SU-DHL-6 (cell line): Measurements from ENCODE around the gene MOGAT3.

Experiments used
- H2AFZ ChIP-seq: fragments of 200-600 bp; sonication (generic); 2 replicates; pipeline ENCODE4 v1.6.1; 2014; ENCODE audit warnings: low read depth, mild to moderate bottlenecking, moderate library complexity, mixed read lengths, antibody characterized with exemption, low read length; ENCODE audit not compliant: severe bottlenecking
- H3F3A ChIP-seq: fragments of 200-600 bp; shearing (Covaris generic); 2 replicates; pipeline ENCODE4 v1.6.0; 2016; ENCODE audit warnings: antibody characterized with exemption, mild to moderate bottlenecking; ENCODE audit not compliant: insufficient read depth
- H3K27ac ChIP-seq: fragments of 200-600 bp; sonication (generic); 2 replicates; pipeline ENCODE4 v1.5.1; 2016; ENCODE audit warnings: low read depth, mild to moderate bottlenecking, low read length, moderate library complexity, mixed read lengths
- H3K27me3 ChIP-seq: fragments of 200-600 bp; sonication (generic), shearing (Covaris generic); 2 replicates; pipeline ENCODE4 v1.6.0; 2014; ENCODE audit warnings: mild to moderate bottlenecking, low read length
- H3K36me3 ChIP-seq: fragments of 200-600 bp; sonication (generic); 2 replicates; pipeline ENCODE4 v1.6.1; 2014; ENCODE audit warnings: mild to moderate bottlenecking, low read length, mixed read lengths
- H3K4me2 ChIP-seq: fragments of 300-600, 200-600 bp; shearing (Covaris generic), sonication (generic); 2 replicates; pipeline ENCODE4 v1.6.0; 2014; ENCODE audit warnings: low read length, low read depth, mild to moderate bottlenecking; ENCODE audit not compliant: poor library complexity, severe bottlenecking
- H3K4me3 ChIP-seq: fragments of 200-600 bp; sonication (generic); 2 replicates; pipeline ENCODE4 v1.5.1; 2014; ENCODE audit warnings: antibody characterized with exemption, low read length, mild to moderate bottlenecking, mixed read lengths; ENCODE audit not compliant: insufficient read depth, poor library complexity, severe bottlenecking
- H3K79me2 ChIP-seq: fragments of 200-600 bp; sonication (generic); 2 replicates; pipeline ENCODE4 v1.6.1; 2014; ENCODE audit warnings: mild to moderate bottlenecking, low read length, moderate library complexity; ENCODE audit not compliant: insufficient read depth
- H3K9ac ChIP-seq: fragments of 200-600 bp; sonication (generic); 2 replicates; pipeline ENCODE4 v1.7.0; 2014; ENCODE audit warnings: mild to moderate bottlenecking, low read length
- H3K9me2 ChIP-seq: fragments of 200-600 bp; sonication (generic); replicated peaks from 2 replicates; pipeline ENCODE4 v1.6.1; 2014; ENCODE audit warnings: low read length; ENCODE audit not compliant: insufficient read depth
- H3K9me3 ChIP-seq: fragments of 200-600 bp; sonication (generic); 2 replicates; pipeline ENCODE4 v1.6.1; 2014; ENCODE audit warnings: low read length, mixed read lengths; ENCODE audit not compliant: insufficient read depth
- H4K20me1 ChIP-seq: fragments of 200-600 bp; sonication (generic); 2 replicates; pipeline ENCODE4 v1.6.1; 2014; ENCODE audit warnings: low read depth, mild to moderate bottlenecking, antibody characterized with exemption, low read length, moderate library complexity, mixed read lengths
- EZH2phosphoT487 ChIP-seq: fragments of 200-600 bp; sonication (generic), shearing (Covaris generic); conservative IDR thresholded peaks from 2 replicates; pipeline ENCODE4 v1.6.1; 2018; ENCODE audit warnings: mild to moderate bottlenecking, antibody characterized with exemption, low read length, moderate library complexity, mixed read lengths
- TF ChIP-seq, protein P1 (sequence below): fragments of 200-600 bp; sonication (generic); IDR thresholded peaks from one replicate; pipeline ENCODE4 v1.5.1; 2017; ENCODE audit warnings: antibody characterized with exemption, mild to moderate bottlenecking, low read length, moderate library complexity; ENCODE audit not compliant: insufficient read depth, poor library complexity, severe bottlenecking

The MOGAT3 gene

DNA sequence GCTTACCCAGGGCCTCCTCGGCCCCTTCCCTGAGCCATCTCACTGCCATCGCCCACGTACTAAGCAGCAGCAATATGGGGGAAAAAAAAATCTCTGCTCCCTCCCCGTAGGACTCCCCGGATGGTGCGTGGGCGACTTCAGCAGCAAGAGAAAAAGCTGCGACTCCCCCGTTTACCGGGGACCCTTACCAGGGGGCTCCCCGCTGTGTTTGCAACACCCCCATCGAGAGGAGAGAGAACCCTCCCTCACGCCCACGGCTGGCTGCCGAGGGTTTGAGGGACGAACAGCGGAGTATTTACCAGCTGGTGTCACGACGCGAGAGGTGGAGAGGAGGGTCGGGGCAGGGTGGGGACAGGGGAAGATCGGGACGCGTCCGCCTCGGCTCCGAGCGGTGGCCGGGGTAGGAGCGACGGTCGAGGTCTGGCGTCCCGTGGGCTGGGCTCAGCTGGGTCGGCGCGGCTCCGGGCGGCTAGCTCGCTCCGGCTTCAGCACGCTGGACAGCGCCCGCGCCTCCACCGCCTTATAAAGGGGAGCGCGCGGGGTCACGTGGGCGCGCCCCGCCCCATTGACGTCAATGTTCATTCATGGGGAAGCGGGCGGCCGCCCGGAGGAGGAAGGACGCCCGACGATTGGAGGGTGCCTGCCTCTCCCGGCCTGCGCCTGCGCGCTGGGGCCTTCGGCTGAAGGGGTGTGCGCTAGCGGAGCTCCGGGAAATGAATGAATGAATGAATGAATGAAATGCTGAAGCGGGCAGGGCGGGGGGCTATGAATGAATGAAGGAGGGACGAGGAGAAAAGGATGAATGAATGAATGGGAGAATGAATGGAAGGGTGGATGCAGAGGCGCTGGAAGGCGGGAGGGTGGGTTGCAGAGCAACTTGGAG lies 35.5 kb downstream of the MOGAT3 start, which contains the start of gene VGF:
TSS of gene VGF (minus strand) at position 495 of the 883 bp plus-strand sequence. CDS start 726 bp downstream, outside the sequence.
- H3K9me2 ChIP-seq = no peaks in the 10 kb centered on the region
- no peak within 1 kb of the TSS for H3K27ac ChIP-seq
- H3K36me3 ChIP-seq = no peaks in the 10 kb centered on the region
- TF ChIP-seq, protein P1, sequence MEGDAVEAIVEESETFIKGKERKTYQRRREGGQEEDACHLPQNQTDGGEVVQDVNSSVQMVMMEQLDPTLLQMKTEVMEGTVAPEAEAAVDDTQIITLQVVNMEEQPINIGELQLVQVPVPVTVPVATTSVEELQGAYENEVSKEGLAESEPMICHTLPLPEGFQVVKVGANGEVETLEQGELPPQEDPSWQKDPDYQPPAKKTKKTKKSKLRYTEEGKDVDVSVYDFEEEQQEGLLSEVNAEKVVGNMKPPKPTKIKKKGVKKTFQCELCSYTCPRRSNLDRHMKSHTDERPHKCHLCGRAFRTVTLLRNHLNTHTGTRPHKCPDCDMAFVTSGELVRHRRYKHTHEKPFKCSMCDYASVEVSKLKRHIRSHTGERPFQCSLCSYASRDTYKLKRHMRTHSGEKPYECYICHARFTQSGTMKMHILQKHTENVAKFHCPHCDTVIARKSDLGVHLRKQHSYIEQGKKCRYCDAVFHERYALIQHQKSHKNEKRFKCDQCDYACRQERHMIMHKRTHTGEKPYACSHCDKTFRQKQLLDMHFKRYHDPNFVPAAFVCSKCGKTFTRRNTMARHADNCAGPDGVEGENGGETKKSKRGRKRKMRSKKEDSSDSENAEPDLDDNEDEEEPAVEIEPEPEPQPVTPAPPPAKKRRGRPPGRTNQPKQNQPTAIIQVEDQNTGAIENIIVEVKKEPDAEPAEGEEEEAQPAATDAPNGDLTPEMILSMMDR = no peak
- no peak for TF ChIP-seq EZH2phosphoT487
- no peaks in the 10 kb centered on the region for H3K27me3 ChIP-seq
- peak within 1 kb of the TSS; percentile 37 for H3K4me2 ChIP-seq
- no peak within 1 kb of the TSS for H2AFZ ChIP-seq
- no peaks in the 10 kb centered on the region for H3K9me3 ChIP-seq
- peaks cover 7% of the 10 kb centered on the region; the same call in 1 of the 2 replicates for H3F3A ChIP-seq
- H3K4me3 ChIP-seq = peak within 1 kb of the TSS; percentile 11
- H3K79me2 ChIP-seq = no peaks in the 10 kb centered on the region
- no peak within 1 kb of the TSS for H3K9ac ChIP-seq
- H4K20me1 ChIP-seq = no peaks in the 10 kb centered on the region

DNA sequence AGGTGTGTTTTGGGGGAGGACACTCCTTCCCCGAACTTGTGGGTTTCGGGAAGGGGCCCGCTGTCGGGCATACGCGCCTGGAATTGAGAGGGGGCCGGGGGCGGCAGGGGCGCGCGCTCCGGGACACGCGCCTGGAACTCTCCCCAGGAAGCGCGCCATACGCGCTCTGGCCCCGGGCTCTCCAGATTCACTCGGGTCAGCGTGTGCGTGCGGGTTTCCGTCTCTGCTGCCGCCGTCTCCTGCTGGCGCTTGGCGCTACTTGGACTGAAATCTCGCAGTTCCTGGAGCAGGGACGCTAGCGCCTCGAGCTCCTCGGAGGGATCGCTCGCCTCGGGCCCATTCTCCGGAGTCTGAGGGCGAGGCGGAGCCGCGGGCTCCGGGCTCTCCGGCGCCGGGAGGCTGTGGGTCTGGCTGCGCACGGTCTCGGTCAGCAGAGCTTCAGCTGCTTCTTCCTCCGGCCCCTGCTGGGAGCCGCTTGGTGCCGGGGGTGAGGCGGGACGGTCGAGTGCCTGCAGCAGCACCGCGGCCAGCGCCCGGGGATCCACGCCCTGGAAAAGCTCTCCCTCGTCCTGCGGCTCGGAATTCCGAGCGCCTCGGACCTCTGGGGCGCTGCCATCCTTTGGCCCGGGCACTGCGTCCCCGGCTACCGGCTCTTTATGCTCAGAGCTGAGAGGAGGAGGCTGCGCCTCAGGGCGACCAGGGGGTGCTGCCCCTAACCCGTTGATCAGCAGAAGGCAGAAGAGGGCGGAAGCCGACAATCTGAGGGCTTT lies 36.6 kb downstream of the MOGAT3 start:
- Histone ChIP-seq H3K36me3 (no peaks in the 10 kb centered on the region), H3K27me3 (no peaks in the 10 kb centered on the region), H3K9me3 (no peaks in the 10 kb centered on the region), H3K9ac (peak overlapping the region; percentile 61; the same call in 1 of the 2 replicates), H2AFZ (no peak overlapping the region), H3K4me2 (peak overlapping the region; percentile 76), H4K20me1 (no peaks in the 10 kb centered on the region), H3F3A (peaks cover 7% of the 10 kb centered on the region; the same call in 1 of the 2 replicates), H3K79me2 (no peaks in the 10 kb centered on the region), H3K9me2 (no peaks in the 10 kb centered on the region), H3K4me3 (peak overlapping the region; percentile 62), H3K27ac (no peak overlapping the region)
- TF ChIP-seq, protein P1 = no peak
- TF ChIP-seq EZH2phosphoT487 = no peak

DNA sequence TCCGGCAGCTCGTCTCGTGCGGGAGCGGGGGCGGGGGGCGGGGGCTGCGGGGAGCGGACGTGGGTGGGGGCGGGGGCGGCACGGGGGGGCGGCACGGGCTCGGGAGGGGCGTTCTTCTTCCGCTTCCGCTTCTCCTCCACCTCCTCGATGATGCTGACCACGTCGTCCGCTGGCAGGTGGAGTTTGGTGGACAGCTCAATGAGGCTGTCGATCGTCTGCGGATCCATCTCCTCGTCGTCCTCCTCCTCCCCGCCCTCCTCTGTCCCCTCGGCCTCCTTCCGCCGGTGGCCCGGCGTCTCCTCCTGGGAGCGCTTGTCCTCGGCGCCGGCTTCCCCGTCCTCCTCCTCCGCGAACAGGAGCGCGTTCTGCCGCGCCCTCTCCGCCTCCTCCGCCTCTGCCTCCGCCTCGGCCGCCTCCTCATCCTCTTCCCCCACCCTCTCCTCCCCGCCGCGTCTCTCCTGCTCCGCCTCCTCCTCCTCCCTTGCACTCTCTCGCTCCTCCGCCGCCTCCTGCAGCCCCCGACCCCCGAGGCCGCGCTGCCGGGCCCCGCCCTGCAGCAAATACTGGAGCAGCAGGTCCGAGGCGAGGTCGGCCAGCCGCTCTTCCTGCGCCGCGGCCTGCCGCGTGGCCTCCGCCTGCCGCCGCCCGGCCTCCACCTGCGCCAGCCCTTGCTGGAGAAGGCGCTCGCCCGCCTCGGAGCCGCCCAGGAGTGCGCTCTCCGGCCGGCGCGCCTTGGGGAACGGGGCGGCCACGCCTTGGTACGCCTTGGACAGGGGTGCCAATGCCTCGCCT lies 37.4 kb downstream of the MOGAT3 start:
- H3K36me3 ChIP-seq = no peaks in the 10 kb centered on the region
- peak overlapping the region; percentile 61 for H3K9ac ChIP-seq
- TF ChIP-seq, protein P1 = no peak
- no peak for TF ChIP-seq EZH2phosphoT487
- H3K27ac ChIP-seq = peak overlapping the region; percentile 59
- H3K9me2 ChIP-seq = no peaks in the 10 kb centered on the region
- peaks cover 7% of the 10 kb centered on the region; the same call in 1 of the 2 replicates for H3F3A ChIP-seq
- H3K79me2 ChIP-seq = no peaks in the 10 kb centered on the region
- no peaks in the 10 kb centered on the region for H4K20me1 ChIP-seq
- peak overlapping the region; percentile 62 for H3K4me3 ChIP-seq
- H3K27me3 ChIP-seq = no peaks in the 10 kb centered on the region
- no peaks in the 10 kb centered on the region for H3K9me3 ChIP-seq
- peak overlapping the region; percentile 76 for H3K4me2 ChIP-seq
- H2AFZ ChIP-seq = peak overlapping the region; percentile 52
